ENCODE measurements around the gene ILK.

Gene ILK

DNA sequence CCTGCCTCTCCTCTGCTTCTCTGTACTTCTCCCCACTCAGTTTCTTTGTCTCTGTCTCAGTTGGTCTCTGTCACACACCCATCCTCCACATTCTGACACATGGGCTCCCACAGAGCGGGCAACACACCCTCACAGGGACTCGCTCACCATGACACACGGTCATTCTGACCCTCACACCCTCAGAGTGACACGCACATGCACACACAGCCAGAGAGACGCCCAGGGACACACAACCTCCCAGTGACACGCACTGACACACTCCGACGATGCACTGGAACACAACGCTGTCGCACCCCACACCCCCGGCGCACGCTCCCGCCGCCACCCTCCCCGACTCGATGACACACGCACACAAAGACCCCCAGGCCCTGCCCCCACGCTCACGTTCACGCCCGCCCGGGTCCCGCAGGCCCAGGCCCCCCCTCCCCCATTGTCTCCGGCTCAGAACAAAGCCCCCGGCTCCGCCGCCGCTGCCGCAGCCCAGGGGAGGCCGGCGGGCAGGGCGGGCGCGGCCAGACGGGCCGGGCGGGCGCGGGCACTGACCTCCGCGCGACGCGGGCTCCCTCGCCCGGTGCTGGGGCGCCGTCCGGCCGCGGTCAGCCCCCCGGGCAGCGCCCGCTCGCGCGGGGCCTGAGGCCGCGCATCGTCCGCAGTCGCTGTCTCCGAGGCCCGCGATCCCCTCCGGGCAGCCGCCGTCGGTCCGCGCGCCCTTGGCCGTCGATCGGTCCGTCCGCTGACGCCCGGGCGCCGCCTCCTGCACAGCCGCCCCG is 51.6 kb downstream of the ILK start:
- DNase-seq (ENCODE audit: low read depth in 1 of 2, low spot score in 1 of 2), result no peak
- TF ChIP-seq, protein P1, sequence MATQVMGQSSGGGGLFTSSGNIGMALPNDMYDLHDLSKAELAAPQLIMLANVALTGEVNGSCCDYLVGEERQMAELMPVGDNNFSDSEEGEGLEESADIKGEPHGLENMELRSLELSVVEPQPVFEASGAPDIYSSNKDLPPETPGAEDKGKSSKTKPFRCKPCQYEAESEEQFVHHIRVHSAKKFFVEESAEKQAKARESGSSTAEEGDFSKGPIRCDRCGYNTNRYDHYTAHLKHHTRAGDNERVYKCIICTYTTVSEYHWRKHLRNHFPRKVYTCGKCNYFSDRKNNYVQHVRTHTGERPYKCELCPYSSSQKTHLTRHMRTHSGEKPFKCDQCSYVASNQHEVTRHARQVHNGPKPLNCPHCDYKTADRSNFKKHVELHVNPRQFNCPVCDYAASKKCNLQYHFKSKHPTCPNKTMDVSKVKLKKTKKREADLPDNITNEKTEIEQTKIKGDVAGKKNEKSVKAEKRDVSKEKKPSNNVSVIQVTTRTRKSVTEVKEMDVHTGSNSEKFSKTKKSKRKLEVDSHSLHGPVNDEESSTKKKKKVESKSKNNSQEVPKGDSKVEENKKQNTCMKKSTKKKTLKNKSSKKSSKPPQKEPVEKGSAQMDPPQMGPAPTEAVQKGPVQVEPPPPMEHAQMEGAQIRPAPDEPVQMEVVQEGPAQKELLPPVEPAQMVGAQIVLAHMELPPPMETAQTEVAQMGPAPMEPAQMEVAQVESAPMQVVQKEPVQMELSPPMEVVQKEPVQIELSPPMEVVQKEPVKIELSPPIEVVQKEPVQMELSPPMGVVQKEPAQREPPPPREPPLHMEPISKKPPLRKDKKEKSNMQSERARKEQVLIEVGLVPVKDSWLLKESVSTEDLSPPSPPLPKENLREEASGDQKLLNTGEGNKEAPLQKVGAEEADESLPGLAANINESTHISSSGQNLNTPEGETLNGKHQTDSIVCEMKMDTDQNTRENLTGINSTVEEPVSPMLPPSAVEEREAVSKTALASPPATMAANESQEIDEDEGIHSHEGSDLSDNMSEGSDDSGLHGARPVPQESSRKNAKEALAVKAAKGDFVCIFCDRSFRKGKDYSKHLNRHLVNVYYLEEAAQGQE (IDR thresholded peaks at IDR 0.05; ENCODE audit: insufficient replicate concordance, low read depth), result no peak
- TF ChIP-seq POLR2AphosphoS5 (IDR thresholded peaks at IDR 0.05; ENCODE audit: low read depth) (no peak), GABPA (IDR thresholded peaks at IDR 0.05; ENCODE audit: low read depth) (no peak), SPI1 (IDR thresholded peaks at IDR 0.05; ENCODE audit: borderline replicate concordance, low read depth) (no peak)
- TF ChIP-seq, protein P2, sequence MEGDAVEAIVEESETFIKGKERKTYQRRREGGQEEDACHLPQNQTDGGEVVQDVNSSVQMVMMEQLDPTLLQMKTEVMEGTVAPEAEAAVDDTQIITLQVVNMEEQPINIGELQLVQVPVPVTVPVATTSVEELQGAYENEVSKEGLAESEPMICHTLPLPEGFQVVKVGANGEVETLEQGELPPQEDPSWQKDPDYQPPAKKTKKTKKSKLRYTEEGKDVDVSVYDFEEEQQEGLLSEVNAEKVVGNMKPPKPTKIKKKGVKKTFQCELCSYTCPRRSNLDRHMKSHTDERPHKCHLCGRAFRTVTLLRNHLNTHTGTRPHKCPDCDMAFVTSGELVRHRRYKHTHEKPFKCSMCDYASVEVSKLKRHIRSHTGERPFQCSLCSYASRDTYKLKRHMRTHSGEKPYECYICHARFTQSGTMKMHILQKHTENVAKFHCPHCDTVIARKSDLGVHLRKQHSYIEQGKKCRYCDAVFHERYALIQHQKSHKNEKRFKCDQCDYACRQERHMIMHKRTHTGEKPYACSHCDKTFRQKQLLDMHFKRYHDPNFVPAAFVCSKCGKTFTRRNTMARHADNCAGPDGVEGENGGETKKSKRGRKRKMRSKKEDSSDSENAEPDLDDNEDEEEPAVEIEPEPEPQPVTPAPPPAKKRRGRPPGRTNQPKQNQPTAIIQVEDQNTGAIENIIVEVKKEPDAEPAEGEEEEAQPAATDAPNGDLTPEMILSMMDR (IDR thresholded peaks at IDR 0.05; ENCODE audit: insufficient read depth, low read length), result no peak
- Histone ChIP-seq H3K27me3 (ENCODE audit: insufficient read depth, poor library complexity, severe bottlenecking) (peaks cover 13% of the 10 kb centered on the region), H3K27ac (replicated peaks) (no peak overlapping the region), H3K4me3 (replicated peaks; ENCODE audit: insufficient read depth, low read length) (no peak overlapping the region)

DNA sequence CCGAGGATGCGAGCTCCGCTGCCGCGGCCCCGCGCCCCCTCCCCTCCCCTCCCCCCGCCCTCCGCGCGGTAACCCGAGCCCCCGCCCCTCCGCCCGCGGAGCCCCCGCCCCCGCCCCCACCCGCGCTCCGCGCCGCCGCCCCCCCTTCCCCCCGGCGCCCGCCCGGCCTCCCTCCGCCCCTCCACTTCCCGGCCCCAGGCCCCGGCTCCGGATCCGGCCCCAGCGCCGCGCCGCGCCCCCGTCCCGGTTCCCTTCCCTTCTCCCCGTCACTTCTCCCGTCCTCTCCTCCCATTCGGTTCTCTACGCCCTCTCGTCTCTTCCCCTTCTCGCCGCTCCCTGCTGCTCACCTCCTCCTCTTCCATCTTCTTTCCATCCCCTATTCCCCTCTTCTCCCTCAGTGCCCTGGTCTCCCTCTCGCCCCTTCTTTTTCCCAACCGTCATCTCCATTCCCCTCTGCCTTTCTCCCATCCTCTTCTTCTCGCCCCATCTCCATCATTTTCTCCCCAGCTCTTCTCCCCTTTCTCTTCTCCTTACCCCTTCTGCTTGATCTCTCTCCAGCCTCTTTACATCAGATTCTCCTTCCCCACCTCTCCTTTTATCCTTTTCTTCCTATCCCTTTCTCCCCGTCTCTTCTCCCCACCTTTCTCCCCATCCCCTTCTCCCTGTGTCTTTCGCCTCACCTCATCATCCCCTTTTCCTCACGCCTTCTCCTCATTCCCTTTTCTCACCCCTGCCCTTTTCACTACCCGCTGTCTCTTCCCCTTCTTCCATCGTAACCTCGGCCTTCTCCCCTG is 52.4 kb downstream of the ILK start, which contains the start of gene DCHS1:
Gene DCHS1 (minus strand): TSS at position 20 of the 794 bp plus-strand sequence. CDS start 14,196 bp downstream, outside the sequence.
- H3K27me3 ChIP-seq (ENCODE audit: insufficient read depth, poor library complexity, severe bottlenecking), result peaks cover 13% of the 10 kb centered on the region
- TF ChIP-seq SPI1 (IDR thresholded peaks at IDR 0.05; ENCODE audit: borderline replicate concordance, low read depth), result no peak
- no peak for TF ChIP-seq GABPA (IDR thresholded peaks at IDR 0.05; ENCODE audit: low read depth)
- TF ChIP-seq, protein P1 (IDR thresholded peaks at IDR 0.05; ENCODE audit: insufficient replicate concordance, low read depth), result no peak
- TF ChIP-seq, protein P2 (IDR thresholded peaks at IDR 0.05; ENCODE audit: insufficient read depth, low read length), result no peak
- TF ChIP-seq POLR2AphosphoS5 (IDR thresholded peaks at IDR 0.05; ENCODE audit: low read depth), result no peak
- DNase-seq (ENCODE audit: low read depth in 1 of 2, low spot score in 1 of 2), result no peak
- H3K4me3 ChIP-seq (replicated peaks; ENCODE audit: insufficient read depth, low read length), result no peak within 1 kb of the TSS
- H3K27ac ChIP-seq (replicated peaks), result no peak within 1 kb of the TSS

DNA sequence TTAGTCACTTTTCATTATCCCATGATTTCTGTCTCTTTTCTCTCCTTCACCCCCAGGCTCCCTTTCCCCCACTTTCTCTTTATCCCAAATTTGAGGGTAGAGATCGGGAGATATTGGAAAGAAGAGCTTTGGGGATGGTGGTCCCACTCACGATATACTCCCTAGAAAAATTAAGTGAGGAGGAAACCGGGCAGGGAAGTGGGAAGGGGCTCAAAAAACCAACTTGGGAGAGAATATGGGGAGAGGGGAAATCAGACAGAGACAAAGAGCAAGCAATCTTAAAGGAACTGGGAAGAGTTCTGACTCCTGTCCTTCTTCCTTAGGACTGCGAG is 53.0 kb downstream of the ILK start:
- TF ChIP-seq SPI1 (IDR thresholded peaks at IDR 0.05; ENCODE audit: borderline replicate concordance, low read depth) (no peak), POLR2AphosphoS5 (IDR thresholded peaks at IDR 0.05; ENCODE audit: low read depth) (no peak)
- no peak for DNase-seq (ENCODE audit: low read depth in 1 of 2, low spot score in 1 of 2)
- Histone ChIP-seq H3K27ac (replicated peaks) (no peak overlapping the region), H3K27me3 (ENCODE audit: insufficient read depth, poor library complexity, severe bottlenecking) (peaks cover 13% of the 10 kb centered on the region), H3K4me3 (replicated peaks; ENCODE audit: insufficient read depth, low read length) (no peak overlapping the region)

DNA sequence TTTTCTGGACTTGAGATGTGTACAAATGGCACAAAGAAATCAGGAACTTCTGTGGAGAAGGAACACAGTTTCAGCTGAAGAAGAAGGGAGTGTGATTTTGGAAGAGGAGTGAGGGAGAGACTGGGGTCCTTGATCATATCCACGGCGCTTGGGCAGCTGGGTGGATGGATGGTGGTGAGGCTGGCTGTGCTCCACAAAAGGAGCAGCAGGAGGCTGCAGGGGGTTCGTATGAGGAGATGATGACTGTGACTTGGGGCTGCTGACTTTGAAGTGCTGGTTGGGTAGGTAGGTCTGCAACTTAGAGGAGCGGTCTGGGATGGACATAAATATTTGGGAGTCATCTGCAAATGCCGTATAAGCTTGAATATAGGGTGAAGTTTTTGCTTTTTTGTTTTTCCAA is 53.4 kb downstream of the ILK start:
- DNase-seq (ENCODE audit: low read depth in 1 of 2, low spot score in 1 of 2), result no peak
- no peak overlapping the region for H3K4me3 ChIP-seq (replicated peaks; ENCODE audit: insufficient read depth, low read length)

More for the DNA sequence above, 53.4 kb downstream of the ILK start:
- TF ChIP-seq, protein P1 (IDR thresholded peaks at IDR 0.05; ENCODE audit: insufficient replicate concordance, low read depth), result no peak
- TF ChIP-seq GABPA (IDR thresholded peaks at IDR 0.05; ENCODE audit: low read depth), result no peak
- TF ChIP-seq SPI1 (IDR thresholded peaks at IDR 0.05; ENCODE audit: borderline replicate concordance, low read depth), result no peak
- TF ChIP-seq, protein P2 (IDR thresholded peaks at IDR 0.05; ENCODE audit: insufficient read depth, low read length), result no peak
- no peak for TF ChIP-seq POLR2AphosphoS5 (IDR thresholded peaks at IDR 0.05; ENCODE audit: low read depth)
- no peak overlapping the region for H3K27ac ChIP-seq (replicated peaks)
- H3K27me3 ChIP-seq (ENCODE audit: insufficient read depth, poor library complexity, severe bottlenecking), result peaks cover 13% of the 10 kb centered on the region

Measured in HL-60 (cell line).